DND-41 (cell line): ENCODE results near the gene PPP2CA.
"Not testable (repeated sequence)": the region's sequence is repeated elsewhere in the genome, so short reads cannot be mapped to it uniquely, and the experiment has no call there.

Experiments used
- ATAC-seq: fragments of 200-7000 bp; cut with Tn5 transposase; 3 replicates; pipeline ENCODE4 v1.9.1; 2021; ENCODE audit warnings: low read depth; ENCODE audit not compliant: insufficient read depth
- DNase-seq: peaks from one replicate; pipeline ENCODE4 v3.0.0-alpha.2; 2020
- H2AFZ ChIP-seq: 2 replicates; pipeline ENCODE4 v1.6.0; 2012; ENCODE audit warnings: low read depth, low read length
- H3K27ac ChIP-seq: 2 replicates; pipeline ENCODE4 v1.5.1; 2012; ENCODE audit warnings: low read length, inconsistent platforms
- H3K27me3 ChIP-seq: fragments of 200-600 bp; sonication (generic); 2 replicates; pipeline ENCODE4 v1.6.0; 2012; ENCODE audit warnings: low read length, mild to moderate bottlenecking, inconsistent platforms; ENCODE audit not compliant: insufficient read depth, poor library complexity
- H3K36me3 ChIP-seq: 2 replicates; pipeline ENCODE4 v1.5.1; 2012; ENCODE audit warnings: low read length, inconsistent platforms; ENCODE audit not compliant: insufficient read depth
- H3K4me1 ChIP-seq: 2 replicates; pipeline ENCODE4 v1.5.1; 2012; ENCODE audit warnings: mild to moderate bottlenecking, low read length; ENCODE audit not compliant: insufficient read depth
- H3K4me2 ChIP-seq: 2 replicates; pipeline ENCODE4 v1.6.0; 2012; ENCODE audit warnings: mild to moderate bottlenecking, moderate library complexity, low read length, inconsistent platforms; ENCODE audit not compliant: insufficient read depth
- H3K4me3 ChIP-seq, 2 experiments: fragments of 200-600 bp in 1 of 2; shearing (Covaris generic) in 1 of 2; 2 replicates each; pipeline ENCODE4 v1.5.1; 2012 to 2016; ENCODE audit warnings: inconsistent platforms in 2 of 2, low read length in 2 of 2, mild to moderate bottlenecking in 2 of 2, low read depth in 1 of 2, moderate library complexity in 1 of 2
- H3K79me2 ChIP-seq: 2 replicates; pipeline ENCODE4 v1.6.0; 2012; ENCODE audit warnings: low read length, inconsistent platforms; ENCODE audit not compliant: insufficient read depth
- H3K9ac ChIP-seq: 2 replicates; pipeline ENCODE4 v1.6.0; 2012; ENCODE audit warnings: low read depth, mild to moderate bottlenecking, inconsistent platforms, low read length, moderate library complexity
- H3K9me3 ChIP-seq: 2 replicates; pipeline ENCODE4 v1.5.1; 2012; ENCODE audit warnings: low read length, moderate library complexity, mild to moderate bottlenecking, inconsistent platforms; ENCODE audit not compliant: insufficient read depth, severe bottlenecking
- H4K20me1 ChIP-seq: 2 replicates; pipeline ENCODE4 v1.6.0; 2012; ENCODE audit warnings: low read length; ENCODE audit not compliant: insufficient read depth
- CTCF ChIP-seq: IDR thresholded peaks from 2 replicates; pipeline ENCODE4 v1.5.1; 2012; ENCODE audit warnings: borderline replicate concordance, low read length, moderate library complexity, mild to moderate bottlenecking; ENCODE audit not compliant: poor library complexity, severe bottlenecking; ENCODE audit errors: extremely low read depth
- EZH2 ChIP-seq: IDR thresholded peaks from 3 replicates; pipeline ENCODE4 v1.6.1; 2012; ENCODE audit warnings: borderline replicate concordance, low read depth, mild to moderate bottlenecking, moderate library complexity, low read length, inconsistent platforms; ENCODE audit not compliant: severe bottlenecking

PPP2CA gene

DNA sequence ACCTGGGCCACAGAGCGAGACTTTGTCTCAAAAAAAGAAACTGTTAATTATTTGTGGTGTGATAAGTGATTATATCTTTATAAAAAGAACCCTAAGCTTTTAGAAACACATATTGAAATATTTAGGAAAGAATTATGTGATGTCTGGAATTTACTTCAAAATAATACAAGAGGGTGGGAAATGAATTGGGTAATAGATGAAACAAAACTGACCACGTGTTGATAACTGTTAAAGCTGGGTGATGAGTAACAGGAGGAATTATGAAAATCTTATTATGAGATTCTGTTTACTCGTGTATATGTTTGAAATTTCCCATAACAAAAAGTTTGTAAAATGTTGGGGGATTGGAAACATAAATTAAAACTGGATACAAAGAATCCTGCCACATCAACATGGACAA is 33.0 kb upstream of the PPP2CA start:
- TF ChIP-seq CTCF: no peak
- no peak for TF ChIP-seq EZH2
- H3K36me3 ChIP-seq: no peaks in the 10 kb centered on the region
- no peak overlapping the region for H3K9ac ChIP-seq
- DNase-seq (no peak), ATAC-seq (no peak)
- H2AFZ ChIP-seq: no peak overlapping the region
- no peaks in the 10 kb centered on the region for H4K20me1 ChIP-seq
- H3K4me2 ChIP-seq: no peak overlapping the region
- H3K9me3 ChIP-seq: no peaks in the 10 kb centered on the region
- H3K4me3 ChIP-seq: no peak overlapping the region
- H3K27me3 ChIP-seq: peaks cover 7% of the 10 kb centered on the region
- H3K4me1 ChIP-seq: no peaks in the 10 kb centered on the region
- H3K79me2 ChIP-seq: no peaks in the 10 kb centered on the region
- no peak overlapping the region for H3K27ac ChIP-seq

DNA sequence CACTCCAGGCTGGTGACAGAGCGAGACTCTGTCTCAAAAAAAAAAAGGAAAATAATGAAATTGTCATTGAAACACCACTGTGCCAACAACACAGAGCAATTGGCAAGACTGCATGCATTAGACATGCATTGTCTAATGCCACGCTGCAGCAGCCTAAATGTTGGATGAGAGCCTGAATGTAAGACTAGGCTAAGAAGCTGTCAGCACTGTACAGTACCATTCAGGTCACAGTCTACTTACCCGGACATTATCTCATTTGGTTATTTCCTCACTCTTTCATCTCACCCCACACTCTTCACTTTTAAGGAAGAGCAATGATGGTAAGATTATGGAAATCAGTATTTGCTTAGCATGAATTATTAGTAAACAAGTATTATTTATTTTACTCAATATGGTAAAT is 31.3 kb upstream of the PPP2CA start:
- H3K9me3 ChIP-seq: no peaks in the 10 kb centered on the region

GRCh38 chr5:134255418-134256150 is 29.7 kb upstream of the PPP2CA start:
- Histone ChIP-seq H3K4me2 (no peak overlapping the region), H3K9me3 (no peaks in the 10 kb centered on the region), H3K79me2 (no peaks in the 10 kb centered on the region), H2AFZ (no peak overlapping the region), H3K36me3 (no peaks in the 10 kb centered on the region), H3K4me3 (no peak overlapping the region), H3K27ac (no peak overlapping the region), H3K27me3 (peaks cover 7% of the 10 kb centered on the region), H3K9ac (no peak overlapping the region), H3K4me1 (no peaks in the 10 kb centered on the region), H4K20me1 (no peaks in the 10 kb centered on the region)
- DNase-seq: no peak
- ATAC-seq: no peak
- no peak for TF ChIP-seq EZH2
- no peak for TF ChIP-seq CTCF

More for the DNA sequence above, 31.3 kb upstream of the PPP2CA start:
- H3K36me3 ChIP-seq: no peaks in the 10 kb centered on the region
- no peak overlapping the region for H3K27ac ChIP-seq
- no peaks in the 10 kb centered on the region for H4K20me1 ChIP-seq
- ATAC-seq (no peak), DNase-seq (no peak)
- no peaks in the 10 kb centered on the region for H3K4me1 ChIP-seq
- H3K4me2 ChIP-seq: no peak overlapping the region
- no peak overlapping the region for H2AFZ ChIP-seq
- peaks cover 7% of the 10 kb centered on the region for H3K27me3 ChIP-seq
- no peak overlapping the region for H3K9ac ChIP-seq
- H3K79me2 ChIP-seq: no peaks in the 10 kb centered on the region
- TF ChIP-seq EZH2 (no peak), CTCF (no peak)
- no peak overlapping the region for H3K4me3 ChIP-seq

GRCh38 chr5:134253368-134254153 is 27.7 kb upstream of the PPP2CA start:
- H3K4me1 ChIP-seq, H3K27me3 ChIP-seq, H3K27ac ChIP-seq, H4K20me1 ChIP-seq, ATAC-seq, DNase-seq, H3K79me2 ChIP-seq, H3K9me3 ChIP-seq, H3K9ac ChIP-seq, H2AFZ ChIP-seq, H3K4me3 ChIP-seq, H3K36me3 ChIP-seq, H3K4me2 ChIP-seq: not testable (repeated sequence)
